ENCODE results near the gene OXSR1.

The OXSR1 gene

GRCh38 chr3:38164952-38165721, at the start of gene OXSR1:
OXSR1 (plus strand) TSS chr3:38165537; CDS start chr3:38165877, 340 bp downstream.
- peak; percentile 100 for DNase-seq (ENCODE audit: low read depth)
- H3K4me3 ChIP-seq (ENCODE audit: low read length) = peak within 1 kb of the TSS; percentile 86
- no peak for TF ChIP-seq CTCF (conservative IDR thresholded peaks at IDR 0.05; ENCODE audit: low read depth, low read length)

GRCh38 chr3:38115645-38116427, 49.5 kb upstream of the OXSR1 start:
- no peak for DNase-seq (ENCODE audit: low read depth)
- TF ChIP-seq CTCF (conservative IDR thresholded peaks at IDR 0.05; ENCODE audit: low read depth, low read length) = no peak
- no peak overlapping the region for H3K4me3 ChIP-seq (ENCODE audit: low read length)

GRCh38 chr3:38116471-38117162, 48.7 kb upstream of the OXSR1 start:
- TF ChIP-seq CTCF (conservative IDR thresholded peaks at IDR 0.05; ENCODE audit: low read depth, low read length) = no peak
- no peak for DNase-seq (ENCODE audit: low read depth)

GRCh38 chr3:38117163-38117716, 48.1 kb upstream of the OXSR1 start:
- H3K4me3 ChIP-seq (ENCODE audit: low read length) = no peak overlapping the region
- peak; percentile 41 for TF ChIP-seq CTCF (conservative IDR thresholded peaks at IDR 0.05; ENCODE audit: low read depth, low read length)
- no peak for DNase-seq (ENCODE audit: low read depth)

More at GRCh38 chr3:38116471-38117162, 48.7 kb upstream of the OXSR1 start:
- H3K4me3 ChIP-seq (ENCODE audit: low read length) = no peak overlapping the region

GRCh38 chr3:38117748-38118420, 47.5 kb upstream of the OXSR1 start:
- TF ChIP-seq CTCF (conservative IDR thresholded peaks at IDR 0.05; ENCODE audit: low read depth, low read length) = peak; percentile 85
- H3K4me3 ChIP-seq (ENCODE audit: low read length) = no peak overlapping the region
- no peak for DNase-seq (ENCODE audit: low read depth)

- no peak for TF ChIP-seq CTCF (conservative IDR thresholded peaks at IDR 0.05; ENCODE audit: low read depth, low read length)
- DNase-seq (ENCODE audit: low read depth) = no peak
- no peak overlapping the region for H3K4me3 ChIP-seq (ENCODE audit: low read length)
Observed at GRCh38 chr3:38118421-38119247, 46.7 kb upstream of the OXSR1 start.

All from retinal pigment epithelial cell (primary cell).